GM19240 (cell line): ENCODE results near the gene SMARCA2.
A peak's percentile ranks its signal among the peaks of the same experiment; 100 is the strongest.
"Not testable (repeated sequence)": the region's sequence is repeated elsewhere in the genome, so short reads cannot be mapped to it uniquely, and the experiment has no call there.

Experiments used
- DNase-seq: peaks from one replicate; pipeline ENCODE4 v3.0.0; 2011; ENCODE audit warnings: low spot score; ENCODE audit not compliant: insufficient read length

SMARCA2 gene

GRCh38 chr9:2134391-2134790 is 119.2 kb downstream of the SMARCA2 start:
- no peak for DNase-seq

GRCh38 chr9:2138646-2139045 is 123.5 kb downstream of the SMARCA2 start:
- DNase-seq: no peak

GRCh38 chr9:2140600-2141223 is 125.6 kb downstream of the SMARCA2 start:
- no peak for DNase-seq

- DNase-seq: no peak
Measured at GRCh38 chr9:2142212-2142611, 127.1 kb downstream of the SMARCA2 start.

- no peak for DNase-seq
Measured at GRCh38 chr9:2144619-2145018, 129.5 kb downstream of the SMARCA2 start.

GRCh38 chr9:2145746-2146145 is 130.6 kb downstream of the SMARCA2 start:
- DNase-seq: no peak

GRCh38 chr9:2146700-2147099 is 131.6 kb downstream of the SMARCA2 start:
- not testable (repeated sequence) for DNase-seq

GRCh38 chr9:2150338-2150737 is 135.2 kb downstream of the SMARCA2 start:
- no peak for DNase-seq

GRCh38 chr9:2151171-2151570 is 136.0 kb downstream of the SMARCA2 start:
- DNase-seq: no peak

- no peak for DNase-seq
Measured at GRCh38 chr9:2152966-2153629, 138.0 kb downstream of the SMARCA2 start.

- DNase-seq: no peak
Measured at GRCh38 chr9:2153630-2154217, 138.6 kb downstream of the SMARCA2 start.

GRCh38 chr9:2154731-2155130 is 139.6 kb downstream of the SMARCA2 start:
- DNase-seq: no peak

GRCh38 chr9:2155966-2156365 is 140.8 kb downstream of the SMARCA2 start:
- no peak for DNase-seq

GRCh38 chr9:2157277-2158110 is 142.3 kb downstream of the SMARCA2 start:
- peak; percentile 19 for DNase-seq

- DNase-seq: no peak
Measured at GRCh38 chr9:2158111-2158610, 143.0 kb downstream of the SMARCA2 start.

GRCh38 chr9:2158766-2159430 is 143.8 kb downstream of the SMARCA2 start:
- DNase-seq: no peak

GRCh38 chr9:2159521-2160454 is 144.6 kb downstream of the SMARCA2 start:
- no peak for DNase-seq

GRCh38 chr9:2161661-2162060 is 146.5 kb downstream of the SMARCA2 start:
- DNase-seq: no peak

- no peak for DNase-seq
Measured at GRCh38 chr9:2163231-2163885, 148.2 kb downstream of the SMARCA2 start.

GRCh38 chr9:2164268-2164667 is 149.1 kb downstream of the SMARCA2 start:
- DNase-seq: no peak
